Epithelial cell of esophagus (primary cell): ENCODE results near the gene GTPBP6.

Experiments
- DNase-seq: peaks from one replicate; pipeline ENCODE4 v3.0.0; 2010; ENCODE audit warnings: low read depth
- H3K4me3 ChIP-seq: 2 replicates; pipeline ENCODE4 v1.5.1; 2011; ENCODE audit warnings: mild to moderate bottlenecking, low read length, control low read depth
- TF ChIP-seq, protein P1 (sequence below): IDR thresholded peaks from 2 replicates; pipeline ENCODE4 v1.5.1; 2011; ENCODE audit warnings: low read depth, mild to moderate bottlenecking, low read length, control low read depth, inconsistent platforms; ENCODE audit not compliant: insufficient read depth; ENCODE audit errors: missing control alignments

The GTPBP6 gene

GRCh38 chrX:345020-345925, 26.7 kb upstream of the GTPBP6 start:
- TF ChIP-seq, protein P1, sequence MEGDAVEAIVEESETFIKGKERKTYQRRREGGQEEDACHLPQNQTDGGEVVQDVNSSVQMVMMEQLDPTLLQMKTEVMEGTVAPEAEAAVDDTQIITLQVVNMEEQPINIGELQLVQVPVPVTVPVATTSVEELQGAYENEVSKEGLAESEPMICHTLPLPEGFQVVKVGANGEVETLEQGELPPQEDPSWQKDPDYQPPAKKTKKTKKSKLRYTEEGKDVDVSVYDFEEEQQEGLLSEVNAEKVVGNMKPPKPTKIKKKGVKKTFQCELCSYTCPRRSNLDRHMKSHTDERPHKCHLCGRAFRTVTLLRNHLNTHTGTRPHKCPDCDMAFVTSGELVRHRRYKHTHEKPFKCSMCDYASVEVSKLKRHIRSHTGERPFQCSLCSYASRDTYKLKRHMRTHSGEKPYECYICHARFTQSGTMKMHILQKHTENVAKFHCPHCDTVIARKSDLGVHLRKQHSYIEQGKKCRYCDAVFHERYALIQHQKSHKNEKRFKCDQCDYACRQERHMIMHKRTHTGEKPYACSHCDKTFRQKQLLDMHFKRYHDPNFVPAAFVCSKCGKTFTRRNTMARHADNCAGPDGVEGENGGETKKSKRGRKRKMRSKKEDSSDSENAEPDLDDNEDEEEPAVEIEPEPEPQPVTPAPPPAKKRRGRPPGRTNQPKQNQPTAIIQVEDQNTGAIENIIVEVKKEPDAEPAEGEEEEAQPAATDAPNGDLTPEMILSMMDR, result no peak
- no peak overlapping the region for H3K4me3 ChIP-seq
- DNase-seq, result no peak

- DNase-seq, result no peak
- TF ChIP-seq, protein P1, result no peak
- H3K4me3 ChIP-seq, result no peak overlapping the region
Observed at GRCh38 chrX:344371-344901, 25.8 kb upstream of the GTPBP6 start.

DNA sequence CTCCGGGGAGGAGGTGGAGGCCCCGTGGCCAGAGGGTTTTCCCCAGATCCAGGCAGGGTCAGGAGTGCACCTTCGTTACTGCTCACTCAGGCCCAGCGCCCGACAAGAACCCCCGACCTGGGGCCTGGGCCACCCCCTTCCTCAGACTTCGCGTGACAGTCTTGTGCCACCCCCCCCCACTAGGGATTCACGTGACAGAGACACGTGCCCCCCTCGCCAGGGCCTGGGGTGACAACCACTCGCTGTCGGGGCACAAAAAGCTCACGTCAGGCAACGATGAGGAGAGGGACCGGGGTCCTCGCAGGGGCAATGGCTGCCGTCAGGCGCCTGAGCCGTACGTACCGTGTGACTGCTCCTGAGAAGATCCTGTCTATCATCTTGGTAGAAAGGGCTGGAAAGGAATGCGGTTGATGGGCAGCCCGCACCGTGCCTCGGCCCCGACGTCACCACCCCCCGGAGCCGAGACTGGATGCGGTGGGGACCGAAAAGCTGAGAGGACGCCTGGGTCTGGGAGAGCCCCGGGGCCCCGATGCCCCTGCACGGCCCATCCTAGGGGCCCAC, 23.0 kb upstream of the GTPBP6 start:
- TF ChIP-seq, protein P1, result no peak

GRCh38 chrX:340641-341423, 22.2 kb upstream of the GTPBP6 start:
- TF ChIP-seq, protein P1, result no peak
- H3K4me3 ChIP-seq, result no peak overlapping the region
- no peak for DNase-seq

More for the DNA sequence above, 23.0 kb upstream of the GTPBP6 start:
- H3K4me3 ChIP-seq, result no peak overlapping the region
- no peak for DNase-seq

GRCh38 chrX:340121-340520, 21.5 kb upstream of the GTPBP6 start:
- TF ChIP-seq, protein P1, result no peak
- no peak for DNase-seq
- H3K4me3 ChIP-seq, result no peak overlapping the region

DNA sequence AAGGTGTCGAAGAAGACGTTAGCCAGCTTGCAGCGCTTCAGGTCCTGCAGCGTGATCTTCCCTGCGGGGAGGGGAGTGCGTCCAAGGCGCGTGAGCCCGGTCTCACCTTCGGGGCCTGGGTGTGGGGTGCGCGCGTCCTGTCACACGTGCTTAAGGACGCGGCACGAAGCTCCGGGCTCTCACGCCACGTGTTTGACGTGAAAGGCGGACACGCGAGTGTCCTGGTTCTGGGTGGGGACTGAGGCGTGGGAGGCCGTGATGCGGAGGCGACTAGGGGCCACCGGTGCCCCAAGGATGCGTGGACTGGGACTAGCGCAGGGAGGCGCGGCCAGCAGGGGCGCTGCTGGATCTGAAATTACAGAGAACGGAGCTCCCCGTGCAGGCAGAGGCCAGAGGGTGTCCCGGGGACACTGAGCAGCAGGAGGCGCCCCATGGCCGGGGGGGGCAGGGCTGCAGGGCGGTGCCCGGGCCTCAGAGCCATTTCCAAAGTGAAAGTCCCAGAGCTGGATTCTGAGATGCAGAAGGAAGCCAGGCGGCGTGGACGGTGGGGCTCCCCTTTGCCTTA, 20.3 kb upstream of the GTPBP6 start:
- no peak overlapping the region for H3K4me3 ChIP-seq
- no peak for DNase-seq
- TF ChIP-seq, protein P1, result no peak
